H9 (cell line): ENCODE measurements around the gene UTP11. TPM values are rescaled to one million over a fixed set of nuclear protein-coding genes. Genes with fewer than 3 reads are reported as not detected.

Source experiments
- DNase-seq: peaks from one replicate; pipeline ENCODE4 v3.0.0-alpha.2; 2017
- H2AFZ ChIP-seq: one replicate; pipeline ENCODE4 v1.6.1; 2013; ENCODE audit warnings: mild to moderate bottlenecking, low read length, control low read depth, moderate library complexity
- H2AK5ac ChIP-seq: 2 replicates; pipeline ENCODE4 v1.6.1; 2013; ENCODE audit warnings: low read length, control low read depth, mixed read lengths; ENCODE audit not compliant: insufficient read length
- H2BK120ac ChIP-seq: one replicate; pipeline ENCODE4 v1.6.1; 2013; ENCODE audit warnings: low read depth, mild to moderate bottlenecking, low read length, control low read depth, inconsistent platforms; ENCODE audit not compliant: poor library complexity, severe bottlenecking
- H2BK12ac ChIP-seq: 2 replicates; pipeline ENCODE4 v1.6.1; 2013; ENCODE audit warnings: low read length, control low read depth, mixed read lengths, low read depth; ENCODE audit not compliant: insufficient read length
- H2BK15ac ChIP-seq: 2 replicates; pipeline ENCODE4 v1.6.1; 2013; ENCODE audit warnings: low read depth, low read length, control low read depth
- H2BK20ac ChIP-seq: one replicate; pipeline ENCODE4 v1.6.1; 2013; ENCODE audit warnings: low read depth, mild to moderate bottlenecking, low read length, control low read depth, inconsistent platforms; ENCODE audit not compliant: poor library complexity, severe bottlenecking
- H2BK5ac ChIP-seq: 2 replicates; pipeline ENCODE4 v1.6.1; 2013; ENCODE audit warnings: low read length, control low read depth, mixed read lengths; ENCODE audit not compliant: insufficient read length
- H3K14ac ChIP-seq: 2 replicates; pipeline ENCODE4 v1.6.1; 2013; ENCODE audit warnings: low read length, control low read depth; ENCODE audit not compliant: insufficient read depth
- H3K18ac ChIP-seq: 2 replicates; pipeline ENCODE4 v1.6.1; 2013; ENCODE audit warnings: low read depth, mild to moderate bottlenecking, mixed read lengths, low read length, control low read depth; ENCODE audit not compliant: insufficient read length
- H3K23ac ChIP-seq: 2 replicates; pipeline ENCODE4 v1.6.1; 2013; ENCODE audit warnings: low read length, control low read depth, mixed read lengths, low read depth; ENCODE audit not compliant: insufficient read length
- H3K23me2 ChIP-seq: 2 replicates; pipeline ENCODE4 v1.6.1; 2013; ENCODE audit warnings: low read depth, mild to moderate bottlenecking, mixed read lengths, low read length, control low read depth; ENCODE audit not compliant: insufficient read length, poor library complexity, severe bottlenecking
- H3K27ac ChIP-seq: 2 replicates; pipeline ENCODE4 v1.5.1; 2013; ENCODE audit warnings: low read length, control low read depth, mixed read lengths, low read depth; ENCODE audit not compliant: insufficient read length
- H3K27me3 ChIP-seq: 2 replicates; pipeline ENCODE4 v1.6.1; 2013; ENCODE audit warnings: low read length, control low read depth, inconsistent platforms; ENCODE audit not compliant: insufficient read depth
- H3K4ac ChIP-seq: 2 replicates; pipeline ENCODE4 v1.6.1; 2013; ENCODE audit warnings: low read depth, mild to moderate bottlenecking, control low read depth, inconsistent platforms, low read length, moderate library complexity
- H3K4me1 ChIP-seq: 2 replicates; pipeline ENCODE4 v1.6.1; 2013; ENCODE audit warnings: low read length, control low read depth, inconsistent platforms; ENCODE audit not compliant: insufficient read depth
- H3K4me2 ChIP-seq: 2 replicates; pipeline ENCODE4 v1.6.1; 2013; ENCODE audit warnings: low read length, control low read depth, mixed read lengths; ENCODE audit not compliant: insufficient read length, insufficient read depth
- H3K56ac ChIP-seq: 2 replicates; pipeline ENCODE4 v1.6.1; 2013; ENCODE audit warnings: low read depth, mild to moderate bottlenecking, mixed read lengths, low read length, control low read depth; ENCODE audit not compliant: insufficient read length
- H3K79me1 ChIP-seq: 2 replicates; pipeline ENCODE4 v1.6.1; 2013; ENCODE audit warnings: low read depth, mild to moderate bottlenecking, moderate library complexity, low read length, control low read depth, inconsistent platforms; ENCODE audit not compliant: insufficient read depth, poor library complexity, severe bottlenecking
- H3K79me2 ChIP-seq: 2 replicates; pipeline ENCODE4 v1.6.1; 2013; ENCODE audit warnings: low read length, control low read depth, inconsistent platforms; ENCODE audit not compliant: insufficient read depth
- H3K9ac ChIP-seq: 2 replicates; pipeline ENCODE4 v1.6.1; 2013; ENCODE audit warnings: low read length, control low read depth, mixed read lengths; ENCODE audit not compliant: insufficient read length; ENCODE audit errors: extremely low read depth
- H3K9me3 ChIP-seq: one replicate; pipeline ENCODE4 v1.6.1; 2013; ENCODE audit warnings: low read depth, low read length, inconsistent platforms; ENCODE audit not compliant: control insufficient read depth
- H3T11ph ChIP-seq: one replicate; pipeline ENCODE4 v1.6.1; 2013; ENCODE audit warnings: mild to moderate bottlenecking, low read length, control low read depth, inconsistent platforms
- H4K20me1 ChIP-seq: one replicate; pipeline ENCODE4 v1.6.1; 2013; ENCODE audit not compliant: control insufficient read depth, insufficient read length, insufficient read depth
- H4K5ac ChIP-seq: 2 replicates; pipeline ENCODE4 v1.6.1; 2013; ENCODE audit warnings: low read depth, mild to moderate bottlenecking, mixed read lengths, low read length, control low read depth; ENCODE audit not compliant: insufficient read length
- H4K8ac ChIP-seq: replicated peaks from 2 replicates; pipeline ENCODE4 v1.6.1; 2013; ENCODE audit warnings: low read length, control low read depth, mixed read lengths, low read depth; ENCODE audit not compliant: insufficient read length
- H4K91ac ChIP-seq: 2 replicates; pipeline ENCODE4 v1.6.1; 2013; ENCODE audit warnings: low read depth, mild to moderate bottlenecking, moderate library complexity, mixed read lengths, low read length, control low read depth; ENCODE audit not compliant: insufficient read length
- H3K27ac Mint-ChIP-seq, 3 experiments: 2 replicates in 2 of 3; 3 replicates in 1 of 3; pipeline ENCODE4 v1.8.0; 2020 to 2021; ENCODE audit warnings: mixed read lengths in 3 of 3, mild to moderate bottlenecking in 1 of 3, moderate library complexity in 1 of 3
- H3K27me3 Mint-ChIP-seq: 2 replicates; pipeline ENCODE4 v1.8.0; 2021; ENCODE audit warnings: low read depth, mild to moderate bottlenecking, moderate library complexity, mixed read lengths
- H3K36me3 Mint-ChIP-seq, 3 experiments: 2 replicates in 2 of 3; 3 replicates in 1 of 3; pipeline ENCODE4 v1.8.0; 2020 to 2021; ENCODE audit warnings: low read depth in 3 of 3, mixed read lengths in 3 of 3; ENCODE audit not compliant: insufficient read depth in 1 of 3
- H3K4me1 Mint-ChIP-seq, 2 experiments: 2 replicates each; pipeline ENCODE4 v1.8.0; 2020; ENCODE audit warnings: mixed read lengths in 2 of 2
- H3K4me3 Mint-ChIP-seq, 2 experiments: 2 replicates in 1 of 2; 3 replicates in 1 of 2; pipeline ENCODE4 v1.8.0; 2020 to 2021; ENCODE audit warnings: mild to moderate bottlenecking in 2 of 2, mixed read lengths in 2 of 2, moderate library complexity in 1 of 2
- H3K9me3 Mint-ChIP-seq, 2 experiments: 2 replicates in 1 of 2; 3 replicates in 1 of 2; pipeline ENCODE4 v1.8.0; 2020; ENCODE audit warnings: mild to moderate bottlenecking in 2 of 2, mixed read lengths in 2 of 2, moderate library complexity in 1 of 2
- CTCF ChIP-seq: fragments of 200-600 bp; sonication (generic); conservative IDR thresholded peaks from 3 replicates; pipeline ENCODE4 v1.8.0; 2021; ENCODE audit warnings: antibody characterized with exemption, mild to moderate bottlenecking
- WGBS: extraction: QIAGEN DNeasy Blood & Tissue Kit; methylation state at CpG from one replicate; pipeline ENCODE4 v1.1.7; 2013; ENCODE audit warnings: missing lambda C conversion rate, low lambda C conversion rate, mixed read lengths; ENCODE audit not compliant: insufficient read length; ENCODE audit errors: extremely low coverage; 5-methylcytosine and 5-hydroxymethylcytosine counted together
- total RNA-seq: library from RNA; stranded (reverse); gene quantifications from 2 replicates; pipeline ENCODE4 v1.2.1, GENCODE V29; 2021

UTP11 gene
- total RNA-seq, 1 experiment from 2014 or later = 63.1 TPM

GRCh38 chr1:38000233-38000528 is 12.4 kb upstream of the UTP11 start:
- Histone ChIP-seq H4K8ac (no peak overlapping the region), H2BK15ac (no peak overlapping the region), H3K4ac (0 out of 2 replicates have a peak overlapping the region, but pooled peaks have one; percentile 16), H4K5ac (peak overlapping the region; percentile 75), H3K79me2 (peaks cover 12% of the 10 kb centered on the region; the same call in 1 of the 2 replicates), H3K9ac (peak overlapping the region; percentile 9), H3K23ac (no peak overlapping the region), H2BK120ac (no peak overlapping the region), H3K27ac (peak overlapping the region; percentile 60), H3K4me2 (peak overlapping the region; percentile 19), H3K56ac (no peak overlapping the region), H3K14ac (peak overlapping the region; percentile 84), H3K4me1 (peaks cover 28% of the 10 kb centered on the region), H3K18ac (peak overlapping the region; percentile 72), H4K91ac (peak overlapping the region; percentile 55), H3T11ph (no peak overlapping the region), H2AK5ac (no peak overlapping the region), H2BK12ac (peak overlapping the region; percentile 70), H3K79me1 (no peaks in the 10 kb centered on the region), H3K9me3 (no peaks in the 10 kb centered on the region), H2BK5ac (peak overlapping the region; percentile 2), H4K20me1 (no peaks in the 10 kb centered on the region), H2BK20ac (no peak overlapping the region), H3K23me2 (peaks cover 18% of the 10 kb centered on the region), H2AFZ (no peak overlapping the region), H3K27me3 (no peaks in the 10 kb centered on the region)
- H3K4me3 Mint-ChIP-seq = peak overlapping the region; percentile 28 to 60; a peak in 2 of 5 replicates
- peaks cover 17 to 32% (median 24%) of the 10 kb centered on the region in 3 experiments for H3K36me3 Mint-ChIP-seq
- H3K27ac Mint-ChIP-seq = peak overlapping the region; percentile 94 to 98 (median 98)
- H3K4me1 Mint-ChIP-seq = peaks cover 53 to 59% of the 10 kb centered on the region in 2 experiments
- H3K27me3 Mint-ChIP-seq = no peaks in the 10 kb centered on the region; the same call in 1 of the 2 replicates
- no peaks in the 10 kb centered on the region for H3K9me3 Mint-ChIP-seq
- no peak for TF ChIP-seq CTCF
- DNase-seq = no peak
- WGBS = no CpG with 5 or more reads among the region's 2 CpGs
